NCI-H345 treated with DMSO at 0.1 percent for 48 hours (cell line): Measurements from ENCODE around the gene ZSWIM6.

ENCODE experiments used
- DNase-seq: peaks from one replicate; lab custom pipeline; 2025; ENCODE audit not compliant: unreplicated experiment; lab: John Stamatoyannopoulos, UW

ZSWIM6 gene

DNA sequence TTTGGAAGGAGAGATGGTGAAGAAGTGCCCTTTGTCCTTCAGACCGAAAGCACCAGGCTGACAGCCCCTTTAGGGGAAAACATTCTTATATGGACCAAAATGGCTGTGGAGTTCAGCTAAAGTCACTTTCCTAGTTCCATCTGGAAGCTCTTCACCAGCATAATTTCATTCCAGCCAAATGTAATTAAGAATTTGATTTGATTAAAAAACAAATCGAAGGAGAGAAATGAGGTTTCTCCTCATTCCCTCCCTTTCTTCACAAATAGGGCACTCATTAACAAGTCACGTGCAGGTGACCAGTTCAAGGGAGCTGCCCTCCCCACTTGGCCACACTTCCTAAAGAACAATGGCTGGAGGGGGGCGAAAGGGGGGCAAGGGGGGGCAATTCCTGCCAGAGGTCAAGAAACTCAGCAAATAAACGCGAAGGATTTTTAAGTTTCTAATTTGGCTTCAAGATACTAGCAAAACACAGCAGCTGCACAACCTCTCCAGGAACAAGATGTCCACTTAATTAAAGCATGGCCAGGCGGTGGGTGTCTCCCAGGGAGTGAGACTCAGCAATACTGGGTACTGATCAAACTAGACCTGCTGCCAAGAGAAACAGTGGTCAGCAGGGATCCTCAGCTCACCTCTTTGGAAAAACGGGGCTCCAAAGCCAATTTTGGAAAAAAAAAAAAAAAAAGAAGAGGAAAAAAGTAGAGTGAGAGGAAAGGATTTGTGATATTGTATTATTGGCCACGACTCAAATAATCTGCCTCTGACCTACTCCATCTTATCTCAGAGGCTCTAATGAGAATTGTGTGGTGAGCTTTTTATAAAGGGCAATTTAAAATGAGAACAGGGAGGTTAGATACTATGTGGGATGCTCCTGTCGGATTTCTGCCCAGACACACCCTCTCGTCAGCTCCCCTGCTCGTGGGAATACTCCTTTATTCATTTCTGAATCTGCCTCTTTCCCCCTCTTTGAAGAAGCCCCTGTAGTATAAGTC, 254.3 kb downstream of the ZSWIM6 start:
- no peak for DNase-seq

DNA sequence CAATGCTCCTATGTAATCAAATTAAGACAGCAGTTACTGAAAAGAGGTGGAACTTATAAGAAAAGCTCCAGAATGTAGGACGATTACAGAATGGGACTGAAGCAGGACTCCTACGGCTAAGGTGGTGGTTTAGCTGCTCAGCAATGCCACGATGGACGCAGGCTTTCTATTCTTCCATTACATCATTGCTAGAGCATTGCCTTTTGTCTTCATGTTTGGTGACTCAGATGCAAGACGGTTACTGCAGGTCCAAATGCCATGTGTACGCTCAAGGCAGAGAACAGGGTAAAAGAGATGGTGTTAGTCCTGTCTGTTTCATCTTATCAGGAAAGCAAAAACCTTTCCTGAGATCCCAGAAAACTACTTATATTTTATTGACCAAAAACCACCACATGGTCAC, 255.1 kb downstream of the ZSWIM6 start:
- no peak for DNase-seq

DNA sequence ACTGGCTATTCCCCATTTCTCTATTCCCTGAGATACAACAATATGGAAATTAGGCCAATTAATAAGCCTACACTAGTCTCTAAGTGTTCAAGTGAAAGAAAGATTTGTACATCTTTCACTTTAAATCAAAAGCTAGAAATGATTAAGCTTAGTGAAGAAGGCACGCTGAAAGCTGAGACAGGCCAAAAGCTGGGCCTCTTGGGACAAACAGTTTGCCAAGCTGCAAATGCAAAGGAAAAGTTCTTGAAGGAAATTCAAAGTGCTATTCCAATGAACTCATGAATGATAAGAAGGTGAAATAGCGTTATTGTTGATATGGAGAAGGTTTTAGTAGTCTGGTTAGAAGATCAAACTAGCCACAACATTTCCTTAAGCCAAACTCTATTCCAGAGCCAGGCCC, 256.2 kb downstream of the ZSWIM6 start:
- DNase-seq, result no peak

DNA sequence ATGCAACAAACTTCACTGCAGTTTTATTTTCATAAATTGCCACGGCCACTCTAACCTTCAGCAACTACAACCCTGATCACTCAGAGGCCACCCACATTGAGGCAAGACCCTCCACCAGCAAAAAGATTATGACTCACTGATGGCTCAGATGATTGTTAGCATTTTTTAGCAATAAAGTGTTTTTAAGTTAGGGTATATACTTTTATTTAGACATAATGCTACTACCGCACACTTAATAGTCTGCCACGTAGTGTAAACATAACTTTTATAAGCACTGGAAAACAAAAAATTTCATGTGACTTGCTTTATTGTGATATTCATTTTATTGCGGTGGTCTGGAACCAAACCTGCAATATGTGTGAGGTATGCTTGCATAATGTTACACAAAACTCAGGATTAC, 257.9 kb downstream of the ZSWIM6 start:
- no peak for DNase-seq

DNA sequence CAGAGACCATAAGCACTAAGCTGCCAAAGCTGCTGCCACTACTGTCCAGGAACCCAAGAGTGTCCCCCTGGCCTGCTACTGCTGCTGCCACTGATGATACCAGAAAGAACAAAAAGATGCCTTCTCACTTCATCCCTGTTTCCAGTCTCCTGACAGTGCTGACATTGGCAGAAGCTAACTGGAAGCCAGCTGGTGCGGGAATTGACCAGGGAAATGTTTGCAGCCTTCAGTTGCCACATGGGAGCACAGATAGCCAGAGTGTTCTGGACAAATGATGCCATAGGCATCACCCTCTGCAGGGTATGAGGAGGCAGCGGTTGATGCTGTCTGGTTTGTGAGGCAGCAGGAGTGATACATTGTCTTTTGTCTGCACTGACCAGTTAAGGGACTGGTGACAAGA, 258.4 kb downstream of the ZSWIM6 start:
- no peak for DNase-seq

DNA sequence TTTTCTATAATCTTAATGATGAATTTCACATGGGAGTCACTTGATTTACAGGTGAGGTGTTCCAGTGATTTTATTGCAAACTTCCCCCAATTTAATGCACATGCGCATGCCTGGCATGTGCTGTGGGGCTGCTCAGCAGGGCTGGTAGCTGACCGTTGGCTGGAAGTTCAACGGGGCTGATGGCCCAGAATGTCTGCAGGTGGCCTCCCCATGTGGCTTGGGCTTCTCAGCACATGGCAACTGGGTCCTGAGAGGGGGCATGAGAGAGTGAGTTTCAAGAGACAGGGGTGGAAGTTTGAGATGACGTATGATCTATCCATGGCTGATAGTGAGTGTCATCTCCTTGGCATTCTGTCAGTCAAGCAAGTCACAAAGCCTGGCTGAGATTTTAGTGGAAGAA, 259.8 kb downstream of the ZSWIM6 start:
- DNase-seq, result no peak

DNA sequence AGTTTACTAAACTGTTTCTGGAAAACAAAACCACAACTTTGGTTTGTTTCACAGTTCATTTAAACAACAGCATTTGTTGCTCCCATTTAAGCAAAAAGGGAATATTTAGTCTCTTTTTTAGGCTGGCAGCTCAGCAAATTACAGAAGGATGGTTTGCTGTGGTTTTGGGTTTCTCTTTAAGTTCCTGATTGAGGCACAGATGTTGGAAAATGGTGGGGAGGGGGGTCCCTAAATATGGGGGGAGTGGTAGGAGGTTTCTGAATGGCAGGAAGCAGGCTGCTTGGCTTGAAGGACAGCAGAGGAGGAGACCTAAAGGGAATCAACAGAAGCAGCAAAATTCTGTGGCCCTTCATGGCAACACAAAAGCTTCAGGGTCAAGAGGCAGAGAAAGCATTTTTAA, 263.4 kb downstream of the ZSWIM6 start:
- DNase-seq, result no peak
